Activated CD4-positive, alpha-beta memory T cell treated with anti-CD3 and anti-CD28 coated beads for 36 hours (primary cell): ENCODE data around the gene CLPSL2. TPM values are rescaled to one million over a fixed set of nuclear protein-coding genes. Genes with fewer than 3 reads are reported as not detected.

Source experiments
- CTCF ChIA-PET: fragments of 350-600 bp; sonication (Branson Sonifier 250); formaldehyde crosslinking; loops from one replicate; lab custom pipeline; 2021; ENCODE audit warnings: antibody characterized with exemption, inconsistent platforms; lab: Charles Lee
- POLR2A ChIA-PET: fragments of 350-600 bp; sonication (Branson Sonifier 250); formaldehyde crosslinking; loops from one replicate; lab custom pipeline; 2021; ENCODE audit warnings: antibody characterized with exemption; lab: Charles Lee
- DNase-seq: peaks from one replicate; pipeline ENCODE4 v3.0.0-alpha.2; 2020
- H3K27ac Mint-ChIP-seq: one replicate; pipeline ENCODE4 v1.8.0; 2021; ENCODE audit warnings: mixed read lengths
- H3K27me3 Mint-ChIP-seq: one replicate; pipeline ENCODE4 v1.8.0; 2021; ENCODE audit warnings: mixed read lengths
- H3K36me3 Mint-ChIP-seq: one replicate; pipeline ENCODE4 v1.8.0; 2021; ENCODE audit warnings: mixed read lengths
- H3K4me1 Mint-ChIP-seq: one replicate; pipeline ENCODE4 v1.8.0; 2021; ENCODE audit warnings: low read depth, mixed read lengths
- H3K4me3 Mint-ChIP-seq: one replicate; pipeline ENCODE4 v1.8.0; 2021; ENCODE audit warnings: mild to moderate bottlenecking, mixed read lengths
- H3K9me3 Mint-ChIP-seq: one replicate; pipeline ENCODE4 v1.8.0; 2021; ENCODE audit warnings: mixed read lengths
- intact Hi-C: fragments of 100-400 bp; cut with micrococcal nuclease; formaldehyde crosslinking; loops from one replicate; pipeline ENCODE4 v1.15.1; 2023
- total RNA-seq, 2 experiments: library from RNA; stranded (reverse); gene quantifications; one replicate each; pipeline ENCODE4 v1.2.3, GENCODE V29; 2021

The CLPSL2 gene
- not detected for total RNA-seq

GRCh38 chr6:35776364-35777215, at the start of gene CLPSL2:
CLPSL2 (plus strand) TSS chr6:35776598; CDS start chr6:35776619, 21 bp downstream.
- H3K36me3 Mint-ChIP-seq = no peaks in the 10 kb centered on the region
- DNase-seq = no peak
- ChIA-PET POLR2A (no interaction called here), CTCF (no interaction called here)
- H3K27me3 Mint-ChIP-seq = peaks cover 25% of the 10 kb centered on the region
- intact Hi-C loops = no loop called here
- peak within 1 kb of the TSS; percentile 35 for H3K4me3 Mint-ChIP-seq
- peaks cover 5% of the 10 kb centered on the region for H3K4me1 Mint-ChIP-seq
- H3K9me3 Mint-ChIP-seq = no peaks in the 10 kb centered on the region
- no peak within 1 kb of the TSS for H3K27ac Mint-ChIP-seq

DNA sequence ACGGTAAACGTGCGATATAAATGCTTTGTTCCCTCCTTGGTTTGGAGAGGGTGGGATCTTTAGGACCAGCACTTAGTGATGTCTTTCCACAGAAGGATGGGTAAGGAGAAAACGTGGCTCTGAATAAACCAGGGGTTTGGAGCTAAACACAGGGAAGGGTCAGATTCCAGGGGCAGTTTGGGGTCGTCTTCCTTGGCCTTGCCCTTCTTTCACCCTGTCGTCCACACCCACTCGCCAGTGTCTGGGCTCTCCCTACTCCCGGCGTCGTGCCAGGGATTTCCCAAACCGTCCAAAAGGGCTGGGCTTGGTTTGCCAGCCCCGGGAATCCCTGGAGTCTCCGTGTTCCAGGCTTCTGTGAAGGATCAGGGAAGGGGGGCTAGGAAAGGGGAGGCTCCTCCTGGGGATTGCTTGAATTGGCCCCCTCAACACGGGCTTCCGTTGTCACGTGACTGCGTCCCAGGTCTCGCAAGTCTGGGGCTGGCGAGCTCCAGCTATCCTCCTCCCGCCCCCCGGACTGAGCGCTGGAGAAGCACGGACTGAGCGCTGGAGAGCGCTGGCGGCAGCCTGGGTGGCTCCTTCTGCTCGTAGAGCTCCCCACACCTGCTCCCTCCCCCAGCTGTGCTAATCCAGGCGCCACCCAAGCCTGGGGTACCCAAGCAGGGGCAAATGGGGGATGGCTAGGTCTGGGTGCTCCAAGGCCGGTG, 49.0 kb upstream of the CLPSL2 start:
- CTCF ChIA-PET = interaction anchor here (0.6 to 5.9 kb wide), 10 partner anchors 7 to 159 kb away, joined by 3 to 35 read pairs (median 3); partner anchors contain the start of gene ARMC12

GRCh38 chr6:35727935-35728682, 48.3 kb upstream of the CLPSL2 start:
- Mint-ChIP-seq H3K4me1 (peaks cover 84% of the 10 kb centered on the region), H3K27me3 (no peaks in the 10 kb centered on the region), H3K4me3 (peak overlapping the region; percentile 66), H3K27ac (peak overlapping the region; percentile 87), H3K36me3 (no peaks in the 10 kb centered on the region), H3K9me3 (no peaks in the 10 kb centered on the region)
- peak; percentile 93 for DNase-seq
- ChIA-PET CTCF (interaction anchor here (0.6 to 5.9 kb wide), 10 partner anchors 8 to 159 kb away, joined by 3 to 35 read pairs (median 4); partner anchors contain the start of gene ARMC12), POLR2A (interaction anchor here (0.5 to 1.8 kb wide), 6 partner anchors 10 to 204 kb away, joined by 3 to 11 read pairs (median 4); no protein-coding TSS in a partner anchor)
- intact Hi-C loops = loop anchor here (1.0 to 5.0 kb wide), 2 partner anchors 9 to 61 kb away; no protein-coding TSS in a partner anchor

More for the DNA sequence above, 49.0 kb upstream of the CLPSL2 start:
- peak overlapping the region; percentile 66 for H3K4me3 Mint-ChIP-seq
- POLR2A ChIA-PET = interaction anchor here (0.6 to 1.8 kb wide), 5 partner anchors 9 to 203 kb away, joined by 3 to 11 read pairs (median 4); no protein-coding TSS in a partner anchor
- H3K4me1 Mint-ChIP-seq = peaks cover 80% of the 10 kb centered on the region
- H3K27ac Mint-ChIP-seq = peak overlapping the region; percentile 87
- peak; percentile 56 for DNase-seq
- no peaks in the 10 kb centered on the region for H3K36me3 Mint-ChIP-seq
- no peaks in the 10 kb centered on the region for H3K9me3 Mint-ChIP-seq
- intact Hi-C loops = loop anchor here (5.0 kb wide), 1 partner anchor 60 kb away; no protein-coding TSS in a partner anchor
- no peaks in the 10 kb centered on the region for H3K27me3 Mint-ChIP-seq

DNA sequence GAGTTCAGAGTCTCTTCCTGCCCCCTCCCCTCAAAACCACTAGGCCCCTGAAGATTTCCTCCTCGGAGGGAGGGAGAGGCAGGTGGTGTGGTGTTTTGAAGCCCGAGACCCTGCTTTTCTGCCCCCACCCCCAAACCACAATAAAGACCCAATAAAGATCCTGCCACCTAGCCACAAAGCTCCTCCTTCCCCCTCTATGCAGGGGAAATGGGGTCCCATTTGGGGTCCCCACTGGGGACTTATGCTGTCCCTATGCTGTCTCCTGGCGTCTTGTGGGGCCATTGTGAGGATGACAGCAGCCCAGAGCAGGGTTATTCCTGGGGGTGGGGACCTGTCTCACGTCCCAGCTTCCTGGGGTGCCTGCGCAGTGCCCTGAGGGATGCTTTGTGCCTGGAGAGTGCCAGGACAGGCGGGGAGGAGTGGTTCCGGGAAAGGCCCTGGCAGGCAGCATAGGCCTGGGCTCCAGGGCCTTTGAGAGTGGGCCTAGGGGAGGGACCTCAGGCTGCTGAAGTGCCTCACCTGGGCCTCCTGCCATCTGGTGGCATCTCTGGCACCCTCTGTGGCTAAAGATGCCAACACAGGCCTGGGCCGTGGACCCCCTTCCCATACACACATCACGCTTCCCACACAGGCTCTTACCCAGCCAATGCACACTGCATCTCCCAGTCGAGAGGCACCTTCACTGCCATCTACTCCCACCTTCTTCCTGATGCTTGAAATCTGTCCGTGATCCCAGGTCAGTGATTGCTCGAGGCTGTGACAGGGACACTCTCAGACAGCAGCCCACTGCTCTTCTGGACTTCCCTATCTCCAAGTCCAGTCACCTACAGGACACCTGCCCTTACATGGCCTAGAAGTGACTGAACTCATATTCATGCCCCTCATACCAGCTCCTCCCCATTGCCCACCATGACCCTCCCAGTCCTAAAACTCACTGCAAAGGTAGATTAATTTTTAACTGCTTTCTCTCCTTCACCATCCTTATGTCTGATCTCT, 47.4 kb upstream of the CLPSL2 start:
- POLR2A ChIA-PET = interaction anchor here (0.5 to 1.8 kb wide), 5 partner anchors 19 to 144 kb away, joined by 3 to 11 read pairs (median 4); no protein-coding TSS in a partner anchor
- H3K9me3 Mint-ChIP-seq = no peaks in the 10 kb centered on the region
- H3K4me3 Mint-ChIP-seq = peak overlapping the region; percentile 7
- peak overlapping the region; percentile 87 for H3K27ac Mint-ChIP-seq
- H3K27me3 Mint-ChIP-seq = no peaks in the 10 kb centered on the region
- DNase-seq = peak; percentile 66
- intact Hi-C loops = loop anchor here (1.0 to 5.0 kb wide), 2 partner anchors 10 to 62 kb away; no protein-coding TSS in a partner anchor
- H3K36me3 Mint-ChIP-seq = no peaks in the 10 kb centered on the region
- H3K4me1 Mint-ChIP-seq = peaks cover 86% of the 10 kb centered on the region
- CTCF ChIA-PET = interaction anchor here (0.9 to 5.9 kb wide), 5 partner anchors 8 to 55 kb away, joined by 3 to 35 read pairs (median 6); partner anchors contain the start of gene ARMC12

DNA sequence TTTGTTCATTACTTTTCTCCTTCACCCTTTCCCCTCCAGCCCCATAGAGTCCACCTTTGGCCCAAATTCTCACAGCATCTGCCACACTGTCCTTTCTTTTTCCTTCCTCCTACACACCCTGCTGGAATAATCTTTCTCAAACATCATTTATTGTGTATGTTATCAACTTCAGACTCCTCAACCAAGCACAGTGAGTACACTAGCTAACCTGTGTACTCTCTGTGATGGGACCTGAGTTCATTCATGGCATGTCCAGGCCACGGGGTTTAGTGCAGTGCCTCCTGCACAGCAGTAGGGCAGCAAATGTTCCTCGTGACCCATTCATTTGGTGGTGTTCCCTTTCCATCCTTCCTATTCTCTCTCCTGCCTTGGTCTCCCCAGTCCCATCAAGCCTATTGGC, 46.7 kb upstream of the CLPSL2 start:
- POLR2A ChIA-PET = interaction anchor here (1.1 kb wide), 1 partner anchor 65 kb away, joined by 4 read pairs; no protein-coding TSS in a partner anchor
- CTCF ChIA-PET = interaction anchor here (0.9 to 2.1 kb wide), 2 partner anchors 48 to 56 kb away, joined by 3 to 6 read pairs; no protein-coding TSS in a partner anchor
- Mint-ChIP-seq H3K4me1 (peaks cover 84% of the 10 kb centered on the region), H3K9me3 (no peaks in the 10 kb centered on the region), H3K4me3 (no peak overlapping the region), H3K36me3 (no peaks in the 10 kb centered on the region), H3K27ac (peak overlapping the region; percentile 55), H3K27me3 (no peaks in the 10 kb centered on the region)
- intact Hi-C loops = loop anchor here (1.0 to 5.0 kb wide), 3 partner anchors 41 to 427 kb away; partner anchors contain the start of gene FKBP5
- no peak for DNase-seq

DNA sequence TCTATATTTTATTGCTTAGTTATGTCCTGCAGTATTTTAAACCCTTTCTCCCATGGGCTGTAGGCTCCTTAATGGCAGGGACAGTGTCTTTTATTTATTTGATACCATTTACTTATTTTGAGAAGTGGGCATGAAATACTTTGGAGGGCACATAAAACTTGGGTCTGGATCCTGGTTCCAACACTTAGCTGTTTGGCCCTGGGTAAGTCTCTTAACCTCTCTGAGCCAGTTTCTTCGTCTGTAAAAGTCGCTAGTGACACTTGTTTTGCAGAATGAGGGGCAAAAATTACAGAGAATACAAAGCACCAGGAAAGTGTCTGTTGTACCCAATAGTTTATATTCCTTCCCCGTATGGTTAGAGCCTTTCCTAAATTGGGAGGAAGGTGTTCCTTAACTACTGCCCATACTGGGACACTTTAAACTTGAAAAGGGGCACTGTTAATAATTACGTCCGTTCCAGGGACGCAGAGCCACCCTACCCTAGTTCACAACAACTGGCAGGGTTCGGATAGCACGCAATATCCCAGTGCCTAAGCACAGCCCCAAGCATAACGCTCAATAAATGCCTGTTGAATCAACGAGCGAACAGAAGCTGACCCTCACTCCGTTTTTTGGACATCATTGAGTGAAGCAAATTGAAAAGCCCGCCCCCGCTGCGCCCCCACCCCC, 45.5 kb upstream of the CLPSL2 start:
- Mint-ChIP-seq H3K27ac (peak overlapping the region; percentile 67), H3K4me3 (peak overlapping the region; percentile 81), H3K36me3 (no peaks in the 10 kb centered on the region), H3K27me3 (no peaks in the 10 kb centered on the region), H3K9me3 (no peaks in the 10 kb centered on the region), H3K4me1 (peaks cover 82% of the 10 kb centered on the region)
- ChIA-PET POLR2A (interaction anchor here (1.5 to 4.2 kb wide), 3 partner anchors 12 to 50 kb away, joined by 5 to 22 read pairs (median 11); partner anchors contain the start of gene FKBP5), CTCF (interaction anchor here (0.6 to 10.4 kb wide), 2 partner anchors 40 to 148 kb away, joined by 3 to 210 read pairs; no protein-coding TSS in a partner anchor)
- intact Hi-C loops = loop anchor here (1.0 to 5.0 kb wide), 3 partner anchors 43 to 429 kb away; partner anchors contain the start of genes FKBP5 and RPL10A
- no peak for DNase-seq

GRCh38 chr6:35731414-35731735, 45.0 kb upstream of the CLPSL2 start:
- POLR2A ChIA-PET = interaction anchor here (1.5 to 4.2 kb wide), 3 partner anchors 12 to 50 kb away, joined by 5 to 22 read pairs (median 11); partner anchors contain the start of gene FKBP5
- Mint-ChIP-seq H3K9me3 (no peaks in the 10 kb centered on the region), H3K4me3 (peak overlapping the region; percentile 81), H3K27me3 (no peaks in the 10 kb centered on the region), H3K27ac (peak overlapping the region; percentile 89), H3K36me3 (no peaks in the 10 kb centered on the region), H3K4me1 (peaks cover 82% of the 10 kb centered on the region)
- CTCF ChIA-PET = interaction anchor here (0.6 to 10.4 kb wide), 3 partner anchors 40 to 149 kb away, joined by 3 to 210 read pairs (median 3); no protein-coding TSS in a partner anchor
- intact Hi-C loops = loop anchor here (1.0 to 5.0 kb wide), 2 partner anchors 263 to 429 kb away; partner anchors contain the start of gene RPL10A
- peak; percentile 96 for DNase-seq

- Mint-ChIP-seq H3K9me3 (no peaks in the 10 kb centered on the region), H3K4me3 (peak overlapping the region; percentile 81), H3K36me3 (no peaks in the 10 kb centered on the region), H3K4me1 (peaks cover 78% of the 10 kb centered on the region), H3K27ac (peak overlapping the region; percentile 89), H3K27me3 (no peaks in the 10 kb centered on the region)
- POLR2A ChIA-PET = interaction anchor here (0.7 to 4.2 kb wide), 8 partner anchors 13 to 94 kb away, joined by 3 to 22 read pairs (median 4); partner anchors contain the start of gene FKBP5
- peak; percentile 97 for DNase-seq
- intact Hi-C loops = loop anchor here (1.0 to 5.0 kb wide), 5 partner anchors 13 to 430 kb away; partner anchors contain the start of gene RPL10A
- CTCF ChIA-PET = interaction anchor here (0.6 to 10.4 kb wide), 11 partner anchors 12 to 210 kb away, joined by 3 to 210 read pairs (median 3); no protein-coding TSS in a partner anchor
These were observed 44.5 kb upstream of the CLPSL2 start for GRCh38 chr6:35731736-35732532.
